ENCODE data around the gene ZNF205. TPM values are rescaled to one million over a fixed set of nuclear protein-coding genes. Genes with fewer than 3 reads are reported as not detected.

The ZNF205 gene
- total RNA-seq, 1 experiment from 2014 or later = 40.2 TPM

DNA sequence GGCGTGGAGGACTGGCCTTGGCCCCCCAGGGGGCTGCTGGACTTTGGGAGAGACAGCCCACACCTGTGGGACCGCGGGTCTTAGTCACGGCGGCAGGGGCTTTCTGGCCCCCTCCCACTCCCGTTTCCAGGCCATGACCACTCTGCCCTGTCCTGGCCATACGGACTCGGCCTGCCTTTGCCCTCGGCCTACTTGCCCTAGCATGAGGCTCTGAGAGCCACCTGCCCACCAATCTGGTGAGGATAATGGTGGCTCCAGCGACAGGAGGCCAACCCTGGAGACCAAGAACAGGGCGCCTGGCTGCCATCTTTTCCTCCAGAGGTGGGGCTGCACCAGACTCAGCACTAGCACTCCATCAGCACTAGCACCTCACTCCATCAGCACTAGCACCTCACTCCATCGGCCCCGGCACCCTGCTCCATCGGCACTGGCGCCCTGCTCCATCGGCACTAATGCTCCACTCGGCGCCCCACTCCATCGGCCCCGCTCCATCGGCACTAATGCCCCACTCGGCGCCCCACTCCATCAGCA lies 29.5 kb downstream of the ZNF205 start:
- DNase-seq = no peak
- Histone ChIP-seq H3K4me3 (ENCODE audit: insufficient read depth, low read depth, low read length) (no peak overlapping the region), H3K36me3 (replicated peaks; ENCODE audit: control insufficient read depth, insufficient read depth, low read length) (no peaks in the 10 kb centered on the region), H3K27me3 (ENCODE audit: control insufficient read depth, insufficient read depth, low read length) (no peaks in the 10 kb centered on the region)

DNA sequence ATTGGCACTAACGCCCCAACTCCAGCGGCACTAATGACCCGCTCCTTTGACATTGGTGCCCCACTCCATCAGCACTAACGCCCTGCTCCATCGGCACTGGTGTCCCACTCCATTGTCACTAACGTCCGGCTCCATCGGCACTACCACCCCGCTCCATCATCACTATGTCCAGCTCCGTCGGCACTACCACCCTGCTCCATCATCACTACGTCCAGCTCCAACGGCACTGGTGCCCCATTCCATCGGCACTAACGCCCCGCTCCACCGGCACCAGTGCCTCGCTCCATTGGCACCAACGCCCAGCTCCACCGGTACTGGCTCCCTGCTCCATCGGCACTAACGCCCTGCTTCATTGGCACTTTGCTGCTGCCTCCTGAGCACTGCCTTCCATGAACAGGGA lies 29.9 kb downstream of the ZNF205 start:
- DNase-seq = no peak
- Histone ChIP-seq H3K36me3 (replicated peaks; ENCODE audit: control insufficient read depth, insufficient read depth, low read length) (no peaks in the 10 kb centered on the region), H3K4me3 (ENCODE audit: insufficient read depth, low read depth, low read length) (no peak overlapping the region), H3K27me3 (ENCODE audit: control insufficient read depth, insufficient read depth, low read length) (no peaks in the 10 kb centered on the region)

DNA sequence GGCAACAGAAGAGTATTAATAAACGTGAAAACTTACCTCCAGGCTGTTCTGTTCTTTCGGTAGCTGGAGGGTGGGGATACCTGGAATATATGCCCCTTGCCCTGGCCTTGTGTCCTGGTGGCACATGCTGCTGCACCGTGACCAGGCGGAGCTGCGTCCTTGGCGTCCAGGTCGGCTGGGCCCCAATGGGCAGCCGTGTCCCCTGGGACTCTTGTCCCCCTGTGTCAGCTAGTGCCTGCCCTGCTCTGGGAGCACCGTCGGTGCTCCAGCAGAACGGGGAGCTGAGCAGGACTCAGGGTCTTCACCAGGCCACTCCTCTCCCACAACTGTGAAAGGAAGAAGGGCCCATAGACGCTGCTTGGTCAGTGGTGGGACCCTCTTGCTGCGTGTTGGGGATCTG lies 30.4 kb downstream of the ZNF205 start:
- no peaks in the 10 kb centered on the region for H3K27me3 ChIP-seq (ENCODE audit: control insufficient read depth, insufficient read depth, low read length)
- no peaks in the 10 kb centered on the region for H3K36me3 ChIP-seq (replicated peaks; ENCODE audit: control insufficient read depth, insufficient read depth, low read length)
- DNase-seq = no peak
- H3K4me3 ChIP-seq (ENCODE audit: insufficient read depth, low read depth, low read length) = no peak overlapping the region

DNA sequence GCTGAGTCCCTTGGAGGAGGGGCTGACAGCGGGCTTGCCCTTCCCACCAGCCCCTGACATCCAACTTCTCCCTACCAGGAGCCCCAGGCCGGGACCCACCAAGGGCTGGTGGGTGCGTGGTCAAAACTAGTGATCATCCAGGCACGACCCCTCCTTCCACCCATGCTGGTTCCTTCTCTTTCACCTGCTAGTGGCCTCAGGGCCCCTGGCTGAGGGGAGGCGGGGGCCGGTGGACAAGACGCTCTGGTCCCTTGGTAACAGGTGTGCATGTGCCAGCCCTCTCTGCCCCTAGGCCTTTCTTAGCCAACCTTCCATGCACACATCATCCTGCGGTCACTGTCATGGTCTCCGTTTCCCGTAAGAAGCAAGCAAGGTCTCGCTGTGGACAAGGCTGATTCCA lies 30.8 kb downstream of the ZNF205 start:
- Histone ChIP-seq H3K27me3 (ENCODE audit: control insufficient read depth, insufficient read depth, low read length) (no peaks in the 10 kb centered on the region; the same call in 1 of the 2 replicates), H3K4me3 (ENCODE audit: insufficient read depth, low read depth, low read length) (no peak overlapping the region), H3K36me3 (replicated peaks; ENCODE audit: control insufficient read depth, insufficient read depth, low read length) (no peaks in the 10 kb centered on the region)
- DNase-seq = peak; percentile 26

DNA sequence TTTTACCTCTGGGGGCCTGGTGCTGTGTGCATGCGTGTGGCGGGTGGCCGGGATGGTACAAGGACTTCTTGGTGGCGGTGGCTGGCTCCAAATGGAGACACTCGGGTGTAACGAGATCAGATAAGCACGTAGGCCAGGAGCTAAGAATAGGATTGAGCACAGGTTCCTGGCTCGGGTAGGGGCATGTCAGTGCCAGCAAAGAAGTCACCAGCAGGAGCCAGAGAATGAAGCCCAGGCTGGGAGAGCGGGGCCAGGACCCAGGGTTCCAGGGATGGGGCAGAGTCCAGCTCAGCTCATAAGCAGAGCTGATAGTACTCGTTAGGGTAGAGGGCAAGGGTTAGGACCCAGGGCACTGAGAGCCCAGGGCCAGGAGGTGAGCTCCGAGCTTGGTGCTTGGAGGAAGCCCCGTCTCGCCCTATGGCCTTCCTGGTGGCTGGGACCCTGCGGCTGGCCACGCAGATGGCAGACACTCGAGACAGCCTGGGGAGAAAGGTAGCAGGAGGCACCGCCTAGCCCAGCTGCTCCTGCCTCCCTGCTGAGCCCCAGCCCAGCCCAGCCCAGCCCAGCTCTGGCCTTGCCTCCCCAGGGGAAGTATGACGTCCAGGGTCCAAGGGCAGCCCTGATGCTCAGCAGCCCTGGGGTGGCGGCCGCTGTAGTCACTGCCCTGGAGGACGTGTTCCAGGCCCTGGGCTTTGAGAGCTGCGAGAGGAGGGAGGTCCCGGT lies 31.4 kb downstream of the ZNF205 start:
- Histone ChIP-seq H3K4me3 (ENCODE audit: insufficient read depth, low read depth, low read length) (no peak overlapping the region), H3K36me3 (replicated peaks; ENCODE audit: control insufficient read depth, insufficient read depth, low read length) (no peaks in the 10 kb centered on the region), H3K27me3 (ENCODE audit: control insufficient read depth, insufficient read depth, low read length) (peaks cover 2% of the 10 kb centered on the region)
- DNase-seq = peak; percentile 46

DNA sequence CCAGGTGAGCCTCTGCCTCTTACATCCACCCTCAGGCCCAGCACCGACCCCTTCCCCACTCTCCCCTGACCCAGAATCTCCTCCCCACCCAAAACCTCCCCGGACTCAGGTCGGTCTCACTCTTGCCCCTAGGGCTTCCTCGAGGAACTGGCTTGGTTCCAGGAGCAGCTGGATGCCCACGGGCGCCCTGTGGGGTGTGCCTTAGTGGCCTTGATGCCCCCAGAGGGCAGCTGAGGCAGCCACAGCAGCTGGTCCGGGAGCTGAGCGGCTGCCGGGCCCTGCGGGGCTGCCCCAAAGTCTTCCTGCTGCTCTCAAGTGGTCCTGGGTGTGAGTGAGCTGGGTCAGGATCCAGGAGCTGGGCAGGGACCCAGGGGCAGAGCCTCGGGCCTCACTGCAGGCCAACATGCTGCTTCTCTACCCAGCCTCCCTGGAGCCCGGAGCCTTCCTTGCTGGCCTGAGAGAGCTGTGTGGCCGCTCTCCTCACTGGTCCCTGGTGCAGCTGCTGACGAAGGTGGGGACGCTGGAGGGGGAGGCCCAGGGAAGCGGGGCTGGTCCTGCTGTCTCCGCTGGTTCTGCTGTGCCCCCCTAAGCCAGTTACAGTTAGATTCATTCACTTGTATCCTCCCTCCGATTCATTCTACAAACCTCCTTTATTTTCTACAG lies 32.1 kb downstream of the ZNF205 start:
- peak; percentile 52 for DNase-seq

DNA sequence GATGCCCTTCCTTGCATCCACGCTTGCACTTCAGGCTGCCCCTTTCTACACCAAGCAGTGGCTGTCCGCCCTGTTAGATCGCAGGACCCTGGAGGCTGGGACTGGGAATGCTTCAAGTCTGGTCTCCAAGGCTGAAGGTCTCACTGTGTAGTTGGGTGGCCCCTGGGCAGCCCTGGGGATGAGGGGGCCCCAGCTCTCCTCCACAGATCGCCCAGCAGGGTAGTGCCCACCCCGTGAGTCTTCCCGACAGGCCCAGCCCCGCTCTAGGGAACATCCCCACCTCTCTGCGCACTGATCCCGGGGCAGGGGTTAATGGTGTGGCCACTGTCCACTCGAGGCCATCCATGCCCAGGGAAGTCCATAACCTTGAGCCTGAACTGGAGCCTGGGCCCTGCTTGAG lies 32.8 kb downstream of the ZNF205 start:
- no peaks in the 10 kb centered on the region for H3K36me3 ChIP-seq (replicated peaks; ENCODE audit: control insufficient read depth, insufficient read depth, low read length)
- H3K4me3 ChIP-seq (ENCODE audit: insufficient read depth, low read depth, low read length) = no peak overlapping the region
- no peak for DNase-seq
- H3K27me3 ChIP-seq (ENCODE audit: control insufficient read depth, insufficient read depth, low read length) = peaks cover 7% of the 10 kb centered on the region

More for the DNA sequence above, 32.1 kb downstream of the ZNF205 start:
- Histone ChIP-seq H3K27me3 (ENCODE audit: control insufficient read depth, insufficient read depth, low read length) (peaks cover 7% of the 10 kb centered on the region), H3K4me3 (ENCODE audit: insufficient read depth, low read depth, low read length) (no peak overlapping the region), H3K36me3 (replicated peaks; ENCODE audit: control insufficient read depth, insufficient read depth, low read length) (no peaks in the 10 kb centered on the region)

DNA sequence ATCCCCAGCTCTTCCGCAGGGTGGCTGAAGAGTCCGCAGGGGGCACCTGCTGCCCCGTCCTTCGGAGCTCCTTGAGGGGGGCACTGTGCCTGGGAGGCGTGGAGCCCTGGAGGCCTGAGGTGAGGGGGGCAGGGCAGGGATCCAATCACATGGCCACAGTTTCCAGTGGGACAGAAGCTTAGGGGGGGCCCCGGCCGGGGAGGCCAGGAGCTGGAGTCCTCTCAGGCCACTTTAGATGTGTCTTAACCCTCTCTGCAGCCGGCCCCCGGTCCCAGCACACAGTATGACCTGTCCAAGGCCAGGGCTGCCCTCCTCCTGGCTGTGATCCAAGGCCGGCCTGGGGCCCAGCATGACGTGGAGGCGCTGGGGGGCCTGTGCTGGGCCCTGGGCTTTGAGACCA lies 33.3 kb downstream of the ZNF205 start:
- DNase-seq = peak; percentile 51
- Histone ChIP-seq H3K36me3 (replicated peaks; ENCODE audit: control insufficient read depth, insufficient read depth, low read length) (no peaks in the 10 kb centered on the region), H3K4me3 (ENCODE audit: insufficient read depth, low read depth, low read length) (no peak overlapping the region), H3K27me3 (ENCODE audit: control insufficient read depth, insufficient read depth, low read length) (peaks cover 7% of the 10 kb centered on the region)

DNA sequence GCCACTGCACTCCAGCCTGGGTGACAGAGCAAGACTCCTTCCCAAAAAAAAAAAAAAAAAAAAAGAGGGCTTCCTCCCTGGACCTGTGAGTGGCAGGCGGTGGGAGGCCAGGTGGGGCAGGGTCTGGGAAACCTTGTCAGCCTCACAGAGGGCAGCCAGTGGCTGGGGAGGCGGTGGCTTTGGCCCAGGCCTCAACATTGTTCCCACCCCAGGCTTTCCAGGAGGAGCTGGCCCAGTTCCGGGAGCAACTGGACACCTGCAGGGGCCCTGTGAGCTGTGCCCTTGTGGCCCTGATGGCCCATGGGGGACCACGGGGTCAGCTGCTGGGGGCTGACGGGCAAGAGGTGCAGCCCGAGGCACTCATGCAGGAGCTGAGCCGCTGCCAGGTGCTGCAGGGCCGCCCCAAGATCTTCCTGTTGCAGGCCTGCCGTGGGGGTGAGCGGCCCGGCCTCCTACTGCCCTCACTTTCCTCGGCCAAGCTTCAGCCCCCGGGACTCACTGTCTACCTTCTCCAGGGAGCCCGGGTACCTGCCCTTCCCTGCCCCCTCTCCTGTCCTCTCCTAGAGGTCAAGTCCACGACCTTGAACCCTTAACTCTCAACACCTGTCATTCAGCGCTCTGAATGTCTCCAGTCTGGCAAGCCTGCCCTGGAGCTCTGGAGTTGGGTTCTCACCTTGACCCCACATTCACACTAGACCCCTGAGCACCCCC lies 34.8 kb downstream of the ZNF205 start:
- peak; percentile 40 for DNase-seq
- Histone ChIP-seq H3K27me3 (ENCODE audit: control insufficient read depth, insufficient read depth, low read length) (peaks cover 7% of the 10 kb centered on the region), H3K36me3 (replicated peaks; ENCODE audit: control insufficient read depth, insufficient read depth, low read length) (no peaks in the 10 kb centered on the region), H3K4me3 (ENCODE audit: insufficient read depth, low read depth, low read length) (no peak overlapping the region)

DNA sequence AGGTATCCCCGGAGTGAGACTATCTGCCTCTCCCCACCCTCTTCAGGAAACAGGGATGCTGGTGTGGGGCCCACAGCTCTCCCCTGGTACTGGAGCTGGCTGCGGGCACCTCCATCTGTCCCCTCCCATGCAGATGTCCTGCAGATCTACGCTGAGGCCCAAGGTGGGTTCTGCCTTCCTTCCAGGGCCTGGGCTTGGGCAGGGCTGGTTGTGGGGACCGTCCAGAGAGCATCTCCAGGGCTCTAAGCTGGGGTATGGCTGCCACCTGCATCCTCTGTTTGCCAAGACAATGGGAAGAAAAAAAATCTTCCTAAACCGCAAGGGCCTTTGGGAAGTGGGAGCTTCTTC lies 35.3 kb downstream of the ZNF205 start:
- DNase-seq = peak; percentile 13
- no peak overlapping the region for H3K4me3 ChIP-seq (ENCODE audit: insufficient read depth, low read depth, low read length)
- peaks cover 7% of the 10 kb centered on the region for H3K27me3 ChIP-seq (ENCODE audit: control insufficient read depth, insufficient read depth, low read length)
- no peaks in the 10 kb centered on the region for H3K36me3 ChIP-seq (replicated peaks; ENCODE audit: control insufficient read depth, insufficient read depth, low read length)

DNA sequence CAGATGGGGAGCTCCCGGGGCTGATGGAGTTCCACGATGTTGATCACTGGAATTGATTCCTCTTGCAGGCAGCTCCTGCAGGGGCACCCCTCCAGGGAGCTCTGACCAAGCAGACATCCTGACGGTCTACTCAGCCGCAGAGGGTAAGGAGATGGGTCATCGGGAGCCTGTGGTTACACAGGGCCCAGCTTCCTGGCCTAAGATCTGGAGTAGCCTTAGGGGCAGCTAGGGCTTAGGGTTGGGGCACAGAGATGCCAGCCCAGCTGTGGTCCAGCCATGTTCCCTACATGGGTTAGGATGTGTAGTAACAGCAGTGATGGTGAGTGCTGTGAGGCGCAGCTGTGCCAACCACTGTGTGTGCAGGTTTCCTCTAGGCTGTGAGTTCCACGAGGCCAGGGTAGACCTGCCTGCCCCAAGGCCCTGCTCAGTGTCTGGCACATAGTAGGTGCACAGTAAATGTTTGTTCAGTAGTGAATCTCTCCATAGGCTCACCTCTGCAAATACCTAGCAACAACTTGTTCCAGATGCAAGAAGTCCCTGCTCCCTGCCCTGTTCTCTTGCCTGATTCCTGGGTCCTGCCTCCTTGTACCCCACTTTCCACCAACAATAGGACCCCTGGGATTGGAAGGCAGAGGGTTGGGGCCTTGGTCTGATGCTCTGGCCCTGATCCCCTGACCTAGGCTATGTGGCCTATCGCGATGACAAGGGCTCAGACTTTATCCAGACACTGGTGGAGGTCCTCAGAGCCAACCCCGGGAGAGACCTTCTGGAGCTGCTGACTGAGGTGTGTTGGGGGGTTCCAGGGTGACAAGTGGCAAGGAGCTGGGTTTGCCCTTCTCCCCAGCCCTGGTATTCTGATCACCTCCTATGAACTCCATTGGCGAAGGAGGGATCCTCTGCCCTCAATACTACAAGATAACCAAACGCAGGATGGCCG lies 36.1 kb downstream of the ZNF205 start:
- H3K27me3 ChIP-seq (ENCODE audit: control insufficient read depth, insufficient read depth, low read length) = peaks cover 7% of the 10 kb centered on the region
- no peaks in the 10 kb centered on the region for H3K36me3 ChIP-seq (replicated peaks; ENCODE audit: control insufficient read depth, insufficient read depth, low read length)
- DNase-seq = peak; percentile 34
- H3K4me3 ChIP-seq (ENCODE audit: insufficient read depth, low read depth, low read length) = no peak overlapping the region

DNA sequence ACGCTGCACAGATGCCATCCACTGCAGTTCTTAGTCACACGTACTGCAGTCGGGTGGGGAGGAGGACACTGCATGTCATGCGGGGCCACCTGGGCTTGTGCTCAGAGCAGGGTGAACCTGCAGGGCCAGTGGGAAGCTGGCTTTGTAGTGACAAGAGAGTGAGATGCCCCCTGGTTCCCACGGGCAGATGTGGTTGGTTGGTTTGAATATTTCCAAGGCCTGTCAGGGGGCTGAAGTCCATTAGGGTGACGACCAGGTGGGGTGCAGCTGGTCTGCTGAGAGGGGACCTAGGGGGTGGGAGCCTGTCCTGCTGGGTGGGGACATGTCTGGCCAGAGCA lies 36.8 kb downstream of the ZNF205 start:
- DNase-seq = no peak
- no peak overlapping the region for H3K4me3 ChIP-seq (ENCODE audit: insufficient read depth, low read depth, low read length)
- H3K36me3 ChIP-seq (replicated peaks; ENCODE audit: control insufficient read depth, insufficient read depth, low read length) = no peaks in the 10 kb centered on the region

DNA sequence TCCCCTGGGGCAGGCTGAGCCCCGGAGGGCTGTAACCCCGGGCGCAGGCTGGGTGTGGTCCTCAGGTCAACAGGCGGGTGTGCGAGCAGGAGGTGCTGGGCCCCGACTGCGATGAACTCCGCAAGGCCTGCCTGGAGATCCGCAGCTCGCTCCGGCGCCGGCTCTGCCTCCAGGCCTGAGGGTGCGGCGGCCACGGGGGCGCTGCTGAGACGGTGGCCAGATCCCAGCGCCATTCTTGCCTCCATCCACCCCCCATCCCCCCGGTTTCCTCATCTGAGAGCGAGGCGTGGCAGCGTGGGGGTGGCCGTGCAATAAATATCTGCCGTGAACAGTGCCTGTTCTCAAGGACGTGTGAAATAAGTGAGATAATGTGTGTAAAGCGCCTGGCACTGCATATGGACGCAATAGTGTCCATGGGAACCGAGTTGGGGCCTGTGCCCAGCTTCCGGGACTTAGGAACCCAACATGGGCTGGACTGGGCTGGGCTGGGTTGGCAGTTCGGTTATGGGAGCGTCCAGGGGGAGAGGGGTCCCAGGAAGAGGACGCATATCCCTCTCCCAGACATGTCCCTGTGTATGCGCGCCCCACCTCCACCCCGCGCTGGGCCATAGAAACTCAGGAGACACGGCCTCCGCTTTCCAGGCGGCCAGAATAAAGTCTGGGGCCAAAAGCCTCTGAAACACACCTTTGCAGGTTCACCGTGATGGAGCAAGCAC lies 37.4 kb downstream of the ZNF205 start:
- Histone ChIP-seq H3K27me3 (ENCODE audit: control insufficient read depth, insufficient read depth, low read length) (peaks cover 7% of the 10 kb centered on the region), H3K4me3 (ENCODE audit: insufficient read depth, low read depth, low read length) (peak overlapping the region; percentile 87), H3K36me3 (replicated peaks; ENCODE audit: control insufficient read depth, insufficient read depth, low read length) (no peaks in the 10 kb centered on the region)
- DNase-seq = peak; percentile 95

More for the DNA sequence above, 36.8 kb downstream of the ZNF205 start:
- H3K27me3 ChIP-seq (ENCODE audit: control insufficient read depth, insufficient read depth, low read length) = peaks cover 7% of the 10 kb centered on the region
